GM18520 (cell line): Measurements from ENCODE around the gene CREB3L2.
"Not testable (repeated sequence)": the region's sequence is repeated elsewhere in the genome, so short reads cannot be mapped to it uniquely, and the experiment has no call there.

ENCODE experiments used
- ATAC-seq: cut with Tn5 transposase; IDR thresholded peaks from one replicate; pipeline ENCODE4 v1.9.1; 2021; ENCODE audit not compliant: unreplicated experiment

CREB3L2 gene

GRCh38 chr7:138001529-138002095, at the start of gene CREB3L2:
TSS of gene CREB3L2 (minus strand) at chr7:138002086. CDS start at chr7:138001705, 381 bp downstream.
- ATAC-seq = peak; percentile 8

DNA sequence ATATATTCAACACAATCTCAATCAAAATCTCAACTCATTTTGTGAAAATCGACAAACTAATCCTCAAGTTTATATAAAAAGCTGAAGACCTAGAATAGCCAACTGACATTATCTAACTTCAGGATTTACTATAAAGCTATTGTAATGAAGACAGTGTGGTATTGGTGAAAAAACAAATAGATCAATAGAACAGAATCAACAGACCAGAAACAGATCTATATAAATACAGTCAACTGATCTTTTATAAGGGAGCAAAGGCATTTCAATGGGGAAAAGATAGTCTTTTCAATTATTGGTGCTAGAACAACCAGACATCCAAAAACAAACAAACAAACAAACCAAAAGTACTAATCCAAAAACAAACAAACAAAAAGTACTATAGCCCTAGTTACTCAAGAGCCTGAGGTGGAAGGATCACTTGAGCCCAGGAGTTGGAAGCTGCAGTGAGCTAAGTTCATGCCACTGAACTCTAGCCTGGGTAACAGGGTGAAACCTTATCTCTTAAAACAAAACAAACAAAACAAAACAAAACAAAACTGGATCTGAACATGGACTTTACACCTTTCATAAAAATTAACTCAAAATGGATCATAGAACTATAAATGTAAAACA, 47.7 kb upstream of the CREB3L2 start:
- ATAC-seq = no peak

GRCh38 chr7:138047907-138048306, 46.0 kb upstream of the CREB3L2 start:
- ATAC-seq = no peak

DNA sequence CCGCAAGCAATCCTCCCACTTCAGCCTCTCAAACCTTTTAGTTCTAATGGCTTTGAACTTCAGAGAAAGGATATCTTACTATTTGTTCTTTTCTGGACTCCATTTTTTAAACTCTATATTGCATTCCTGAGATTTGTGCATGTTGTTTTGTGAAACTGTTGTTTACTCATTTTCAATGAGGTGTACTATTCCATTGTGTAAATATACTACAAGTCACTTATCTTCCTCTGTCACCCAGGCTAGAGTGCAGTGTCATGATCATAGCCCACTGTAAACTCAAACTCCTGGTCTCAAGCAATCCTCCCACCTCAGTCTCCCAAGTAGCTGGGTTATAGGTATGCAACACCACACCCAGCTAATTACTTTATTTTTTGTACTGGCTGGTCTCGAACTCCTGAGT, 43.0 kb upstream of the CREB3L2 start:
- no peak for ATAC-seq

- not testable (repeated sequence) for ATAC-seq
These were observed 38.2 kb upstream of the CREB3L2 start for GRCh38 chr7:138040063-138040462.

DNA sequence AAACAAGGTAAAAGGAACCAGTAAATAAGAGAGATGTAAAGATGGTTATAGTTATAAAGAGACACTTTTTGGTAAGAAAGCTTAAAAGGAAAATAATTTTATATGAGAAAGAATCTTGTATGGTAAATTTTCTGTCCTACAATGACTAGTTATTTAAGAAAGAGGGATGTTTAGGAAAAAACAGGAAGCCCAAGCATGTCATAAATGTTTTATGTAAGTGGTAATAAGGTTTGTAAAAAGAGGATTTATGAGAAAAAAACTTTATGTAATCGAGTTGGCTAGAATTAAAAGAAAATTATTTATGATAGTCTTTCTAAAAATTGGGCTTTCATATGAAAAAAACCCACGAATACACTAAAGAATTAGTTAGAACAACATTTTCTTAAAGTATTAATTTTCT, 34.2 kb upstream of the CREB3L2 start:
- ATAC-seq = no peak

DNA sequence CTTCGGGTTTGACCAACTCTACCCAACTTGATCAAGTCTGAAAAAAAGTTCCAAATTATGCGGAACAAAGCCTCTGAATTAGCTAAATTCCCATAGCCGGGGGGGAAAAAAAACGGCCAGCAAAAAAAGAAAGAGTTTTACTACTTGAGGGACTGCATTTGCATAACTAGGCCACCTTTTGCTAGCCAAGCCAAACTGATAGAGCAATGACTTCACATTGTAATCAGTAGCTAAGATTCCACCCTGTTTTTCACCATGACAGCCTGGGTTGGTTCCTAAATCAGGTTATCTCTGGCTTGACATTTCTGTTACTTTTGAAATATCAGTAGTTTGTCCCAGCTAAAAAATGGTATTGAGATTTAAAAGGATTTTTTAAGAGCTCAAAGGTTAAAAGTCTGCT, 31.4 kb upstream of the CREB3L2 start:
- ATAC-seq = no peak

DNA sequence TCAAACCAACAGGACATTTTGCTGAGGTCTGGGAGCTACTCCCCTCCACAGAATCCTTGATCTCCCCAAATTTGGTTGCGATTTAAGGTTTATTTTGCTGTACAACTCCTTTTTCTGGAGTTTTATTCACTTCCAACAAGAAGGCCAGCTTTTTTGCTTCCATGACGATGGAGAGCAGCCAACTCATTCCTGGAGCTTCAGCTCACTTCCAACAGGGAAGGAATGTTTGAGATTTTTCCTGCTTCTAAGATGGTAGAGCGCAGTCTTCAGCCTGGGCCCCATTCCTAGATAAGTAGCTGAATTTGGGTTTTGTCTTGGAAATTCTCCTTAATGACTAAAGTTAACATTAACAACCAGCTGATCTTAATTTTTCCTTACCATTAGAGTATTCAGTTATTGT, 30.9 kb upstream of the CREB3L2 start:
- ATAC-seq = no peak

DNA sequence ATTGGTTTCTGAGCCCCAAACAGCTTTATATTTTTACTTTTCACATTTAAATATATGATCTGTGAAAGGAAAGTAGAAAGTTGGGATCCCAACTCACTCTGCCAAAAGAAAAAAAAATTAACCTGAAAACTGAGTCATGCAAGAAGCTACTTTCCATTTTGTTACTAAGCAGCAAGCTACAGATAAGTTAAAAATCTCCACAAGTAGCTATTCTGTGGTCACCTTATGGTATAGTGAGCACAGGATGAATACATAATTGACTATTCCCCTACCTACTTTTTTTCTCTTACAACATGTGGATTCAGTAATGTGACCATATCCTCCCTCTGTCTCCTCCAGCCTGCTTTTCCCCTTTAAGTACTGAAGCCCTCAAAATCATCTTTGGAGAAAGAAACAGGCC, 30.3 kb upstream of the CREB3L2 start:
- peak; percentile 53 for ATAC-seq

DNA sequence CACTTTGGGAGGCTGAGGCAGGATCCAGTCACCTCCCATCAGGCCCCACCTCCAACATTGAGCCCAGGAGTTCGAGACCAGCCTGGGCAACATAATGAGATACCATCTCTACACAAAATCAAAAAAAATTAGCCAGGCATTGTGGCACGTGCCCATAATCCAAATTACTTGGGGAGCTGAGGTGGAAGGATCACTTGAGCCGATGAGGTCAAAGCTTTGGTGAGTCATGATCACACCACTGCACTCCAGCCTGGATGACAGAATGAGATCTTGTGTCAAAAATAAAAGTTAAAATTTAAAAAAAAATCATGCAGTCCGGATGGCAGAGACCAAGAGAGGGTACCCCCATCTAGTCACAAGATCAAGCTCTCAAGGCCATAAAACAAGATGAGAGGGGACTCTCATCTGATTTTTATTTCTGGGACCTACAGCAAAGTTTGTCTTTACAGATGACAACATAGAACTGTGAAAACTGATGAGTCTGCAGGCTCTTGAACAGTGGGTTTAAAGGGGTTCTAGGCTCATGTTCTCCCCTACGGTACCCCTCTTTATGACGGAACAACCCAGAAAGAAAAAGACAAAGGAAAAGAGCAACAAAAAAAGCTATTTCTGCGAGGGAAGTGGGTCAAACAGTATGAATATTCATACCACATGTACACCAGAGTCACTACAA, 28.9 kb upstream of the CREB3L2 start:
- ATAC-seq = no peak

DNA sequence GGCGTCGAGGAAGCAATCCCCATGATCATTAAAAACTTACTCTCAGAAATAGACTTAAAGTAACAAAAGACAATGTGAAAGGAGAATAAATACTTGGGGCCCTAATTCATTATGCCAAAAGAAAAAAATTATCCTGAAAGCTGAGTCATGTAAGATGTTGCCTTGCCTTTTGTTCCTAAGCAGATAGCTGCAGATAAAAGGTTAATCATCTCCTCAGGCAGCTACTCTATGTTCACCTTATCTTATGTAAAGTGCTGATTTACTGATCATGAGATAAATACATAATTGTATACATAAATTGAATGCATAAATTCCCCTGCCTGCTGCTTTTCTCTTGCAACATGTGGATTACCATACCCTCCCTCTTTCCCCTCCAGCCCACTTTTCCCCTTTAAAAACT, 28.1 kb upstream of the CREB3L2 start:
- ATAC-seq = no peak

DNA sequence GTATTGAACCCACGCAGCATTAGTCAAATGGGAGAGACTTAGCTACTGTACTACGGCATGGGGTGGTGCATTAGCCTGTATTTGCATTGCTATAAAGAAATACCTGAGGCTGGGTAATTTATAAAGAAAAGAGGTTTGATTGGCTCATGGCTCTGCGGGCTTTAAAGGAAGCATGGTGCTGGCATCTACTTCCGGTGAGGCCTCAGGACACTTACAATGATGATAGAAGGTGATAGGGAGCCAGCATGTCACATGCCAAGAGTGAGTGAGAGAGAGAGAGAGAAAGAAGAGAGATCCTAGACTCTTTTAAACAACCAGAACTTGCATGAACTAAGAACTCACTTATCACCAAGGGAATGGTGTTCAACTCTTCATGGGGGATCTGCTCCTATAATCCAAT, 27.2 kb upstream of the CREB3L2 start:
- no peak for ATAC-seq

DNA sequence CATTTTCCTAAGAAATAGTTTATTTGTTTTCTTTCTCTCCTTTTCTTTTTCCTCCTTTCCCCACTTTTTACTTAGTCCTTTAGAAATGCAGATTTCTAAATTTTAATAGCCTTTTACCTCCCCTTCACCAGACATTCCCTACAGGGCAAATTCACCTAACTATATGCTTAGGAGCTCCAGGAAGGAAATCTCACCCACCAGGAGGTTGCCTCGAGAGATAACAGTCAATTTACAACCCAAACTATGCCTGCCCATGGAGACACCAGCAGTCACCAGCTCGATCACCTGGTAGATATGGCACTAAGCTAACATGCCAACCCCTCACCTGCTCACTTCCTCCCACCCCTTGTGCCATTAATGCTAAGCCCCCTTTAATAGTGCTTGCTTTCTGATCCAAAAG, 25.2 kb upstream of the CREB3L2 start:
- ATAC-seq = no peak

GRCh38 chr7:138025215-138026186, 23.6 kb upstream of the CREB3L2 start:
- ATAC-seq = no peak

DNA sequence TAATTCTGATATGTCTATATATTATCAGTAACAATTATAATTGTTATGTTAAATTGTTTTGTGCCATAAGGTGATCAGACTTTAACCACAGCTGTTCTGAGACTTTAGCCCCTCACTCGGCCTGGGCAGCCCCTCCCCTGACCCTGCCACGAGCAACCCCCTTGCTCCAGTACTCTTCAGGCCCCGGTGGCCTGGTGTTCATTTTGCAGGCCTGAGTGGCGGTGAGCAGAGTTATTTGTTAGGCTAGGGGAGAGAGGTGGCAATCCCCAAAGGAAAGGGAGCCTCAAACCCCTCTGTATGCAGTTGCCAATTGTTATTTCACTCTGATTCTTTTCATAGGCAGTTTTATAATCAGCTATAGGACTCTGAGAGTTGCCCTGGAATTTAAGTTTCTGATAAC, 22.9 kb upstream of the CREB3L2 start:
- ATAC-seq = no peak

DNA sequence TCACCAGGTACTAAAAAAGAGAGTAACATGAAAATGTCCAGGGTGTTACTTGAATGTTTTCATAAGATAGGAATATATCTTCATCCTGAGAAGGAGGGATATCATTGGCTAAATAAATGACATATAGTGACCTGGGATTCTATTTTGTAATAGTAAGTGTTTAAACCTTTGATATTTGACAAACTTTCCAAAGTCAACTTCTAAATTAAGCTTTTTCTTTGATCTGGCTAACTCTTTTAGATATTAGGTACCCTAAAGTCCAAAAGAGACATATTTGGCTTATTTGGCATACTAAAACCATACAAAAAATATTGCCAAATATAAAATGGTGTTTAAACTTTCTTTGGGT, 22.4 kb upstream of the CREB3L2 start:
- ATAC-seq = no peak

- ATAC-seq = peak; percentile 80
These were observed 21.9 kb upstream of the CREB3L2 start for GRCh38 chr7:138023618-138024342.

DNA sequence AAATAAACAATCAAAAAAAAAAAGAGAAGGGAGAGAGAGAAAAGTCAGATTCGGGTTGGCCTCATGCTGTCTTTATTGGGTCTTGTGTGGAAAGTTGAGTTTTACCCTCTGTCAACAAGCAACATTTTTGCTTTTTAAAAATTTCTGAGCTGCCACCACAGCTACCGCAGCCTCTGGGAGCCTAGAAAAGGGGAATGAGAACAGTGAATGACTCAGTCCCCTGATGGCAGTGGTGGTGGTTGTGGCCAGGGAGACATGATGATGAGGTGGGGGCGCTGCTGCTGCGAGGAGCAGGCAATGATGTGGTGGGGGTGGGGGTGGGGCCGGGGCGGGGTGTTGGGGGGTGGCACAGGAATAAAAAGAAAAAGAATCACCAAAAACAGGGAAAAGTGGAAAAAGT, 20.0 kb upstream of the CREB3L2 start:
- ATAC-seq = no peak

DNA sequence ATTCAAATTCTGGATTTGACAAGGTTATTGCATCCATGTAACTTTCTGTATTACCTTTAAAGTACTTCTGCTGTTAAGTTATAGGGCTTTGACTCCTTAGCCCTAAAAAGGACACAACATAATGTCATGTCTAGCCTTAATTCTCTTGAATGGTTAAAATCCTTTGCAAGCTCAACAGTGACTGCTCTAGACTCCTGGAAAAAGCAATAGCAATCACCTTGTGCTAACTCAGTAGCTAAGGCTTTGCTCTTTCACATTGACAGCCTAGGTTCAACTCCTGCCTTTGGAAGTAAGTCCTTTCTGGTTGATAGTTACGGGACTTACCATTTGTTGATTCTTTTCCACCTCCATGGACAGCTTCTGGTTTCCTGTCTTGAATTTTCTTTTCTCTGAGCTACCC, 16.1 kb upstream of the CREB3L2 start:
- ATAC-seq = no peak

GRCh38 chr7:138015096-138015495, 13.2 kb upstream of the CREB3L2 start:
- ATAC-seq = no peak

GRCh38 chr7:138014686-138015085, 12.8 kb upstream of the CREB3L2 start:
- ATAC-seq = no peak
